Neural cell (in vitro differentiated cells): ENCODE data around the gene RALA.

ENCODE experiments used
- EZH2 ChIP-seq: fragments of 200-600, 300-800 bp; shearing (Covaris generic), sonication (generic); IDR thresholded peaks from 2 replicates; pipeline ENCODE4 v1.6.1; 2014; ENCODE audit warnings: antibody characterized with exemption, low read length, borderline replicate concordance, mild to moderate bottlenecking; ENCODE audit not compliant: insufficient read depth, poor library complexity, severe bottlenecking
- POLR2AphosphoS5 ChIP-seq: IDR thresholded peaks from 2 replicates; pipeline ENCODE4 v1.6.1; 2012
- TAF1 ChIP-seq: IDR thresholded peaks from 2 replicates; pipeline ENCODE4 v1.6.1; 2012; ENCODE audit warnings: low read depth
- TF ChIP-seq, protein P1 (sequence below): fragments of 450-650 bp; IDR thresholded peaks from 2 replicates; pipeline ENCODE4 v1.5.1; 2014; ENCODE audit warnings: antibody characterized with exemption, mild to moderate bottlenecking, moderate library complexity; ENCODE audit not compliant: poor library complexity, severe bottlenecking

DNA sequence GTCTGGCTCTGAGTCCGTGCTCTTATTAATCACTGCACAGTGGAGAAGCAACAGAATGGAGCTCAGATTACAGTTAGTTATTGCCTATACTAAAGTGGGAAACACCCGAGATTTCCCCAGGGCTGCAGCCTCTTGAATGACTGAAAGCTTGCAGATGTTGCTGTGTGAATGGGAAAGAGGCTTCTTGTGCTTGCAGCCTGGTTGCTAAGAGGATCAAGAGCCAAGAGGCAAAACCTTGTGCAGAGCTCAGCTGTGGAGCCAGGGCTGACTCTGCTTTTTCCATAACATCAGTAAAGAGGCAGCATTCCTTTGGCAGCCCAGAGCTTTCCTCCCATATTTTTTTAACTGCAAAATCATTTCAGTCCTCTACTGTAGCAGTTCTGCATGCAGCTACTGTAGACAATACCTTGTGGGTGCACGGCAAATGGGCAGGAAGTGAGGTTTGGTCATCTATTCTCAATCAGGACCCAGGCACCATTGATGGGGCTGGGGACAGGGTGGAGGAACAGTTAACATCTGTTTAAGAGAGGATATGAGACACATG lies 86.5 kb downstream of the RALA start:
- TF ChIP-seq EZH2 (no peak), TAF1 (no peak), POLR2AphosphoS5 (no peak)
- TF ChIP-seq, protein P1, sequence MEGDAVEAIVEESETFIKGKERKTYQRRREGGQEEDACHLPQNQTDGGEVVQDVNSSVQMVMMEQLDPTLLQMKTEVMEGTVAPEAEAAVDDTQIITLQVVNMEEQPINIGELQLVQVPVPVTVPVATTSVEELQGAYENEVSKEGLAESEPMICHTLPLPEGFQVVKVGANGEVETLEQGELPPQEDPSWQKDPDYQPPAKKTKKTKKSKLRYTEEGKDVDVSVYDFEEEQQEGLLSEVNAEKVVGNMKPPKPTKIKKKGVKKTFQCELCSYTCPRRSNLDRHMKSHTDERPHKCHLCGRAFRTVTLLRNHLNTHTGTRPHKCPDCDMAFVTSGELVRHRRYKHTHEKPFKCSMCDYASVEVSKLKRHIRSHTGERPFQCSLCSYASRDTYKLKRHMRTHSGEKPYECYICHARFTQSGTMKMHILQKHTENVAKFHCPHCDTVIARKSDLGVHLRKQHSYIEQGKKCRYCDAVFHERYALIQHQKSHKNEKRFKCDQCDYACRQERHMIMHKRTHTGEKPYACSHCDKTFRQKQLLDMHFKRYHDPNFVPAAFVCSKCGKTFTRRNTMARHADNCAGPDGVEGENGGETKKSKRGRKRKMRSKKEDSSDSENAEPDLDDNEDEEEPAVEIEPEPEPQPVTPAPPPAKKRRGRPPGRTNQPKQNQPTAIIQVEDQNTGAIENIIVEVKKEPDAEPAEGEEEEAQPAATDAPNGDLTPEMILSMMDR: no peak
